ENCODE measurements around the gene CSAD. TPM values are rescaled to one million over a fixed set of nuclear protein-coding genes. Genes with fewer than 3 reads are reported as not detected.

The CSAD gene
- total and polyA plus RNA-seq, 3 donors from 2014 or later, result 34.9 to 93.7 (median 73.9) TPM

- Histone ChIP-seq H3K4me3 (no peak overlapping the region), H3K9me3 (no peaks in the 10 kb centered on the region), H3K27ac (no peak overlapping the region), H3K27me3 (no peaks in the 10 kb centered on the region), H3K4me1 (peaks cover 22% of the 10 kb centered on the region), H3K36me3 (ENCODE audit: low read depth, missing control alignments) (no peaks in the 10 kb centered on the region)
- TF ChIP-seq POLR2A (IDR thresholded peaks at IDR 0.05) (no peak), CTCF (IDR thresholded peaks at IDR 0.05) (no peak)
- no peak for DNase-seq
- intact Hi-C loops (cut with DNase I; ENCODE audit: low total_unique reads), result no loop called here
- 90 to 92% methylated on average over 2 to 11 of the region's 11 CpGs for WGBS, 2 donors
Observed at GRCh38 chr12:53227341-53227740, 46.6 kb upstream of the CSAD start.

- H3K9me3 ChIP-seq, result no peaks in the 10 kb centered on the region
- H3K4me1 ChIP-seq, result peaks cover 24% of the 10 kb centered on the region
Observed at GRCh38 chr12:53226815-53227214, 46.1 kb upstream of the CSAD start.

GRCh38 chr12:53225635-53226424, 45.1 kb upstream of the CSAD start:
- H3K27ac ChIP-seq, result no peak overlapping the region
- no peak overlapping the region for H3K4me3 ChIP-seq
- H3K4me1 ChIP-seq, result peaks cover 16% of the 10 kb centered on the region
- no peaks in the 10 kb centered on the region for H3K27me3 ChIP-seq
- no peaks in the 10 kb centered on the region for H3K9me3 ChIP-seq
- intact Hi-C loops (cut with DNase I; ENCODE audit: low total_unique reads), result no loop called here
- TF ChIP-seq CTCF (IDR thresholded peaks at IDR 0.05) (no peak), POLR2A (IDR thresholded peaks at IDR 0.05) (no peak)
- WGBS, 2 donors, result 87 to 90% methylated on average over 10 of the region's 10 CpGs
- no peak for DNase-seq
- H3K36me3 ChIP-seq (ENCODE audit: low read depth, missing control alignments), result no peaks in the 10 kb centered on the region

More at GRCh38 chr12:53226815-53227214, 46.1 kb upstream of the CSAD start:
- Histone ChIP-seq H3K27me3 (no peaks in the 10 kb centered on the region), H3K27ac (no peak overlapping the region), H3K36me3 (ENCODE audit: low read depth, missing control alignments) (no peaks in the 10 kb centered on the region), H3K4me3 (no peak overlapping the region)
- intact Hi-C loops (cut with DNase I; ENCODE audit: low total_unique reads), result no loop called here
- TF ChIP-seq CTCF (IDR thresholded peaks at IDR 0.05) (no peak), POLR2A (IDR thresholded peaks at IDR 0.05) (no peak)
- WGBS, 2 donors, result 96 to 98% methylated on average over 4 of the region's 4 CpGs
- no peak for DNase-seq

- Histone ChIP-seq H3K27me3 (no peaks in the 10 kb centered on the region), H3K4me1 (peaks cover 12% of the 10 kb centered on the region), H3K4me3 (no peak overlapping the region), H3K36me3 (ENCODE audit: low read depth, missing control alignments) (no peaks in the 10 kb centered on the region), H3K9me3 (no peaks in the 10 kb centered on the region), H3K27ac (no peak overlapping the region)
- intact Hi-C loops (cut with DNase I; ENCODE audit: low total_unique reads), result no loop called here
- DNase-seq, result no peak
- no peak for TF ChIP-seq CTCF (IDR thresholded peaks at IDR 0.05)
- no peak for TF ChIP-seq POLR2A (IDR thresholded peaks at IDR 0.05)
- 85% methylated on average over 10 of the region's 10 CpGs for WGBS, 2 donors
Observed at GRCh38 chr12:53224897-53225634, 44.3 kb upstream of the CSAD start.

Measured in testis (tissue), 3 donors.